A549 (cell line): ENCODE results near the gene PRKN.

Experiments
- CTCF ChIP-seq: fragments of >200 bp; sonication (Bioruptor Twin); formaldehyde crosslinking; IDR thresholded peaks from 3 replicates; pipeline ENCODE4 v1.5.1; 2016
- RAD21 ChIP-seq, 2 experiments: fragments of >200 bp in 1 of 2; sonication (Bioruptor Twin) in 1 of 2; formaldehyde crosslinking in 1 of 2; IDR thresholded peaks in 1 of 2; conservative IDR thresholded peaks in 1 of 2; 2 replicates in 1 of 2; 3 replicates in 1 of 2; pipeline ENCODE4 v1.6.1; 2012 to 2018; ENCODE audit warnings: inconsistent platforms in 1 of 2

DNA sequence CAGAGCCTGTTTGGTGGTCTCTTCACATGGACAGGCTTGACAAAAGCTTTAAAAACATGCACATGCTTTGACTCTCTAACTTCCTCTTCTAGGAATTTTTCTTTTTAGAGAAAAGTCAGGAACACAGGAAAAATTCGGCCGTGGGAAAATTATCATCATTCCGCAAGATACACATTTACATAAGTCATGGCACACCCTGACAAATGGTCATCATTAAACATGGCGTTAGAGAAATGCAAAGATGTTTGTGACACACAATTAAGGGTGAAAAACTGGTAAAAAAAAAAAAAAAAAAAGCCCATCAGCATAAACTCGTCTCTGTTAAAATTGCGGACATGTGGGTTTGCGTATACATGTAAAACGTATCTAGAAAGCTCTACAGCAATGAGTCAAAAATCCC lies 1319.5 kb downstream of the PRKN start:
- TF ChIP-seq CTCF = no peak
- no peak for TF ChIP-seq RAD21 (conservative IDR thresholded peaks at IDR 0.05 in 1 of 2, IDR thresholded peaks at IDR 0.05 in 1 of 2)
